ENCODE results near the gene SLC6A6. TPM values are rescaled to one million over a fixed set of nuclear protein-coding genes. Genes with fewer than 3 reads are reported as not detected.
A peak's percentile ranks its signal among the peaks of the same experiment; 100 is the strongest.

SLC6A6 gene
- polyA plus RNA-seq, 6 donors from 2014 or later: 4.7 to 9.1 (median 6.2) TPM

DNA sequence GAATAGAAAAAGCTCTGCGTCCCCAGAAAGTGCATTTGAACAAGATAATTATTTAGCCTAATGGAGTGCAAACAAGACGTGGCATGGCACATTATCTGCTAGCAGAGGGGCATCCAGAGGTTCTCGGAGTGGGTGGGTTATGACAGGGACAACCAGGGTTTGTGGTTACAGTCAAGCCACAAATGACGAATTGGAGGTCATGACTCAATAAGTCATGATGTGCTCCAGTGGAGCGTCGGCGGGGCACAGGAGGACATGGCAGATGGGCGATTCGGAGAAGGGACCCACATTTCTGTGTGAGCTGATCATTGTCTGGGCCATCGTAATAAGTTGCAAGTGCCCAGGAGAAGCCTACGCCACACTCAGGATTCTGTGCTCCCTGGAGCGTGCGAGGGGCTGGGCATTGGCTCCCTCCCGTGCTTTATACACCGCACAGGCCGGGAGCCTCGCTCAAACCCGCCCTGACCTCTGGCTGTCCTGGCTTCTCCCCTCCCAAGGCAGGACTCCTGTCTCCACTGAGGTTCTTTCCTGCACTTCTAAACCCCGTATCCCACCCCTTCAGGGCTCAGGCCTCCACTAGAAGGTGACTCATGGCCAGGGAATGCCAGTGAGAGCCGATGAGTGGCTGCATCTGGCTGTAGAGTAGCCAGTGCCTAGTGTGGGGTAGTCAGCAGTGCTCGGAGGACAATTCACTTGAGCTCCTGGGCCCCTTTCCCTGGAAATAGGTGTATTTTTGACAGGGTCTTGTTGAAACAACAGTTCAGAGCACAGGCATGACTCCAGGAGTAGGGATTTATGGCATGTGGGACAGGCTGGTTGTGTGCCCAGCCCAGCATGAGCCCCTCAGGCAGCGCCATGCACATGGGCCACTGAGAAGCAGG is 70.3 kb downstream of the SLC6A6 start:
- DNase-seq: no peak

DNA sequence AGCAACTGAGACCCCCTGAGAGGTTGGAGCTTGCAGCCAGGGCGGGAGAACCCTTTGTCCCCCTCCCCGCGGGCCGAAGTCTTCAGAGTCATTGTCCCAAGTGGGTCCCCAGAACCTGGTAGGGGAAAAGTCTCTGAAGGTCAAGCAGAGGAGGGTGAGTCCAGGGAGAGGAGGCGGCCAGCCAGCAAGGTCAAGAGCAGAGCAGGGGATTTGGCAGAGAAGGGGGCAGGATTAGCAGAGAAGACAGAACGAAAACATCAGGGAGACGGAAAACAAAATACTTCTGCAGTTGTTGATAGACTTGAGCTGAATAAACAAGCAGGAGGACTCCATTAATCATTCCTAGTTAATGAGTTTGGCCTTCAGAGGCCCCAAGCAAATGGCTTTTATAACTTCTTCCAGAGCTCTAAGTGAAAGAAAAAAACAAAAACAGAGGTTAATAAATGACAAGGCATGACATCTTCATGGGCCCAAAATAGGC is 71.0 kb downstream of the SLC6A6 start:
- no peak overlapping the region for H3K4me3 Mint-ChIP-seq
- H3K4me1 Mint-ChIP-seq: no peaks in the 10 kb centered on the region
- peaks cover 11 to 30% of the 10 kb centered on the region in 2 donors for H3K36me3 Mint-ChIP-seq
- H3K27me3 Mint-ChIP-seq: no peaks in the 10 kb centered on the region
- H3K9me3 Mint-ChIP-seq: no peaks in the 10 kb centered on the region
- DNase-seq: no peak
- no peak for ATAC-seq (ENCODE audit: low read depth in 2 of 2)
- peak overlapping the region in 1 of 6 donors; percentile 78 for H3K27ac Mint-ChIP-seq

More for the DNA sequence above, 70.3 kb downstream of the SLC6A6 start:
- H3K4me1 Mint-ChIP-seq: peaks cover 0 to 4% (median 0%) of the 10 kb centered on the region in 3 donors
- H3K27ac Mint-ChIP-seq: peak overlapping the region in 1 of 6 donors; percentile 60
- no peaks in the 10 kb centered on the region for H3K9me3 Mint-ChIP-seq
- H3K36me3 Mint-ChIP-seq: peaks cover 4 to 22% of the 10 kb centered on the region in 2 donors
- no peaks in the 10 kb centered on the region for H3K27me3 Mint-ChIP-seq
- ATAC-seq (ENCODE audit: low read depth in 2 of 2): no peak
- H3K4me3 Mint-ChIP-seq: no peak overlapping the region

DNA sequence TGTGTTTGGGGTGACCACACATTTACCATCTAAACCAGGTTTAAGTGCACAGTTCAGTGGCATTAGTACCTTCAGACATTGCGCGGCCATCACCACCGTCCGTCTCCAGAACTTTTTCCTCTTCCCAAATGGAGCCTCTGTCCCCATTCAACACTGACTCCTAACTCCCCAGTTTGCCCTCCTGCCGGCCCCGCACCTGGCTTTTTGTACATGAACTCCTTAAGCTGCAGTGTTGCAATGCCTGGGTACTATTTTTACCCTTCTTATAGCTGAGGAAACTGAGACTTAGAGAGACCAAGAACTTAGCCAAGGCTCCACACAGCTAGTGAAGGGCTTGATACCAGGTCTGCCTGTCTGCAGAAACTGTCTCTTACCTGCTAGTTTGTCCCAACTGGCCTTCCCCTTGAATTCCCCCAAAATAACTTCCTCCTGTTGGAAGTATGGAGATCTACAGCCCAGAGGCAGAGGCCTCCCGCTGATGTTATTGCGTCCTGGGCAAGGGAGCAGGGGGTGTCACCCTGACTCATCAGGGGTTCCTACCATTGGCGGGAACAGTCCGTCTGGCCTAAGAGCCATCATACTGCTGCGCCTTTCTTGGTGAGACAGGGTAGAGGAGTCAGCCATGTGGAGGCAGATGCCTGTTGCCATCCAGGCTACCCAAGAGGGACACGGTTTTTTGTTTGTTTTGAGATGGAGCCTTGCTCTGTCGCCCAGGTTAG is 72.1 kb downstream of the SLC6A6 start:
- Mint-ChIP-seq H3K27ac (peak overlapping the region in 1 of 6 donors; percentile 51), H3K4me3 (no peak overlapping the region), H3K9me3 (no peaks in the 10 kb centered on the region), H3K4me1 (no peaks in the 10 kb centered on the region), H3K36me3 (peaks cover 12 to 40% of the 10 kb centered on the region in 2 donors), H3K27me3 (no peaks in the 10 kb centered on the region)
- DNase-seq (no peak), ATAC-seq (ENCODE audit: low read depth in 2 of 2) (no peak)

DNA sequence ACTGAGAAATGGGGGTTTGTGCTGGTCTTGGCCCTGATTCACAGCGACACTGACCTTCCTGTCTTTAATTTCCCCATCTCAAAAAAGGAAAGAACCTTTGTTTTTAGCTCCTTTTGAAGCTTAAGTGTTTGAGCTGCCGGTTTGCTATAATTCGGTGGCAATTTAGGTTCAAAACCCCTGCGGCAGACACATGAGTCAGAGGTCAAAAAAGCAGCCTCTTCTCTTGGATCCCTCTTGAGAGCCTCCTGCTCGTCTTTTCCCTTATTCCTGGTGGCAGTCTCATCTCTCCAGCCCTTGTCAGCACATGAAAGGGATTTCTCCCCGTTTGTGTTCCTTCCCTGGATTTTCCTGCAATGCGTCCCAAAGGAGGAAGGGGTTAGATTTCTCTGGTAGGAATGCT is 73.2 kb downstream of the SLC6A6 start:
- no peaks in the 10 kb centered on the region for H3K9me3 Mint-ChIP-seq
- ATAC-seq (ENCODE audit: low read depth in 2 of 2): no peak
- H3K27me3 Mint-ChIP-seq: no peaks in the 10 kb centered on the region
- peaks cover 12 to 40% of the 10 kb centered on the region in 2 donors for H3K36me3 Mint-ChIP-seq
- H3K4me1 Mint-ChIP-seq: no peaks in the 10 kb centered on the region
- H3K27ac Mint-ChIP-seq: peak overlapping the region in 1 of 6 donors; percentile 14
- H3K4me3 Mint-ChIP-seq: no peak overlapping the region
- DNase-seq: no peak

DNA sequence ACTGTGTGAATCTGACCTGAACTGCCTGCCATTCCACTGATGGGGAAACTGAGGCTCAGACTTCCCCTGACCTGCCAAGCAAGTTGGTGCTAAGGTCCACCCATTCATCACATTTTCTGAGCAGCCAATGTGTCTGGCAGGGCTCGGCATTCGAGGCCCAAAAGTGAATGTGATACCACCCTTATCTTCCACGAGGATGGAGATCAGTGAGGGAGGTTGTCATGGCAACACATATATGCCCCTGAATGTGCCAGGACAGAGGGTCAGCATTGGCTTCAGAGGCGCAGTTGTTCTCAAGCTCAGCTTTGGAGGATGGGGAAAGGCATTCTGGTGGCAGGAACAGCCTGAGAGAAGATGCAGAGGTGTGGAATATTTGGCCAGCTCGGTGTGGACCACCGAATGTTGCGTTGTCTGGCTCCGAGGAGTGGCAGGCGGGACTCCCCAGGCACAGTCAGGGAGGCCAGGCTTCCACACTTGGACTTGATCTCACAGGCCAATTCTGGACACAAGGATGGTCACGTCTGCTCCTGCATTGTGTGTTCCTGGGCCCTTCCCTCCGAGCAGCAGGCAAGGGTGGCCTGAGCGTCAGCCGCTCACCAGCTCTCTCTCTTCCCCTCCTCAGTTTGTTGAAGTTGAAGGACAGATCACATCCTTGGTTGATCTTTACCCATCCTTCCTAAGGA is 74.3 kb downstream of the SLC6A6 start:
- Mint-ChIP-seq H3K36me3 (peaks cover 14 to 52% of the 10 kb centered on the region in 2 donors), H3K9me3 (no peaks in the 10 kb centered on the region), H3K27ac (peak overlapping the region in 1 of 6 donors; percentile 33), H3K27me3 (no peaks in the 10 kb centered on the region), H3K4me3 (no peak overlapping the region), H3K4me1 (peaks cover 0 to 4% (median 0%) of the 10 kb centered on the region in 3 donors)
- no peak for DNase-seq
- ATAC-seq (ENCODE audit: low read depth in 2 of 2): no peak

DNA sequence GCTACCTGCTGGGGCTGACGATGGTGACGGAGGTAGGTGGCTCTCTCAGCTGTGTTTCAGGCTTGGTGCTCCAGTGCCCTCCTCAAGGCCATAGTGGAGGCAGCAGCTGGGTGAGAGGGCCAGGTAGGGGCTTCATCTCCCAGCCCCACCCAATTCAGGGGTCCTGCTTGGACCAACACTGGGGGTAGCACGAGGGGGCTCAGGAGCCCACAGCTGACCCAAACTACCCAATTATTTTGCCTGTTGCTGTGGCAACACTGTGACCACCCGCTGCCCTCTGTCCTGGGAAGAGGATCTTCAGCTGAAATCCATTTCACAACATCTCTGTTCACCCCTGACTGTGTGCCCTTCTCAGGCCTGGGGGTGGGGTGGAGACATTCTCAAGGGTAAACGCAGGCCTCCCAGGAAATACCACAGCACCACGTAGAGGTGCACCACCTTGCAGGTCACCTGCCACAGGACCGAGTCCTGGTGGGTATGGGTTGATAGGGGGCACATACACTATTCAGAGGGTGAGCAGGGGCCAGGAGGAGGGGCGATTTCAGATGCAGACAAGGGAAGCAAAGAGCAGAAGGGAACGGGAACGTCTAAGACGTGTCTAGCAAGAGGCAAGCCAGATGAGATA is 75.0 kb downstream of the SLC6A6 start:
- Mint-ChIP-seq H3K4me1 (peaks cover 0 to 4% (median 0%) of the 10 kb centered on the region in 3 donors), H3K36me3 (peaks cover 16 to 52% of the 10 kb centered on the region in 2 donors), H3K27me3 (no peaks in the 10 kb centered on the region), H3K9me3 (no peaks in the 10 kb centered on the region), H3K4me3 (no peak overlapping the region), H3K27ac (peak overlapping the region in 1 of 6 donors; percentile 33)
- DNase-seq: no peak
- ATAC-seq (ENCODE audit: low read depth in 2 of 2): no peak

DNA sequence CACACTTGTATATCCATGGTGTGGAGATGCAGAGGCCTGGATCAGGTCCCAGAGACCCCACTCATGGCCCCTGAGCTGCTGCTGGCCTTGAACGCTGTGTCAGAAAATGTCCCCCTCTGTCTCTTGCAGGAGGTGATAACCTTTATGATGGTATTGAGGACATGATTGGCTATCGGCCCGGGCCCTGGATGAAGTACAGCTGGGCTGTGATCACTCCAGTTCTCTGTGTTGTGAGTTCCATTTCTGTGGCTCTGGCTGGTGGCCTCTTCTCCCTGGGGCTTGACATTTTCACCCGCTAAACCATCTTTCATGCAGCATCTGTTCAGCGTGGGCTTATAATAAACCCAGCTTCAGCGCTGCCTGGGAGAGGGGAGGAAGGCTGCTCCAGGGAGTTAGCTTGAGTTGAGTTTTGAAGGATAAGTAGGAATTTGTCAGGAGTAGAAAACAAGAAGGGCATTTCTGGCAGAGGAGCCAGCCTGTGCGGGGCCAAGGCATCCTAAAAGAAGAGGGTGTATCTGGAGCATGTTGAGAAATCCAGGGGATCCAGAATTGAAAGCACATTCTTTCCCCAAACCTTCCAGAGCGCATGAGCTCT is 76.6 kb downstream of the SLC6A6 start:
- Mint-ChIP-seq H3K36me3 (peaks cover 19 to 48% of the 10 kb centered on the region in 2 donors), H3K9me3 (no peaks in the 10 kb centered on the region), H3K4me1 (peaks cover 0 to 4% (median 0%) of the 10 kb centered on the region in 3 donors), H3K4me3 (no peak overlapping the region), H3K27me3 (no peaks in the 10 kb centered on the region), H3K27ac (no peak overlapping the region)
- DNase-seq (no peak), ATAC-seq (ENCODE audit: low read depth in 2 of 2) (no peak)

DNA sequence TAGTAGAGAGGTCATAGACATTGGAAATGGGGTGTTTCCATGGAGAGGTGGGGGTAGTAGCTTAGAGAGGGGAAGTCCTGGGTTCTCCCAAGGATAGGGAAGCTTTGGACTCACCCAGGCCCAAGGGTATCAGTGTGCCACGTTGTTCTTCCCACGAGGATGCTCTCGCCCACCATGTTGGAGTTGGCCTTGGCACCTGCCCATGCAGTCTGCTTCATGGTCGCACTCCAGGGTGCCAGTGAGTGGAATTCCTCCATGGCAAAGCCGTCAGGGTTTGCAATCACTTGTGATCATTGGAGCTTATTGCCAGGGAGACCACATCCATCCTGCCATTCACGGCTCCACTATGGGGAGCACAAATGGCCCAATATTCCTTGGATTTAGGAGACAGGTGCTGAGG is 77.2 kb downstream of the SLC6A6 start:
- peak overlapping the region in 1 of 6 donors; percentile 42 for H3K27ac Mint-ChIP-seq
- H3K36me3 Mint-ChIP-seq: peaks cover 25 to 54% of the 10 kb centered on the region in 2 donors
- no peak overlapping the region for H3K4me3 Mint-ChIP-seq
- H3K27me3 Mint-ChIP-seq: no peaks in the 10 kb centered on the region
- peaks cover 0 to 4% (median 0%) of the 10 kb centered on the region in 3 donors for H3K4me1 Mint-ChIP-seq
- no peaks in the 10 kb centered on the region for H3K9me3 Mint-ChIP-seq
- ATAC-seq (ENCODE audit: low read depth in 2 of 2) (no peak), DNase-seq (no peak)

DNA sequence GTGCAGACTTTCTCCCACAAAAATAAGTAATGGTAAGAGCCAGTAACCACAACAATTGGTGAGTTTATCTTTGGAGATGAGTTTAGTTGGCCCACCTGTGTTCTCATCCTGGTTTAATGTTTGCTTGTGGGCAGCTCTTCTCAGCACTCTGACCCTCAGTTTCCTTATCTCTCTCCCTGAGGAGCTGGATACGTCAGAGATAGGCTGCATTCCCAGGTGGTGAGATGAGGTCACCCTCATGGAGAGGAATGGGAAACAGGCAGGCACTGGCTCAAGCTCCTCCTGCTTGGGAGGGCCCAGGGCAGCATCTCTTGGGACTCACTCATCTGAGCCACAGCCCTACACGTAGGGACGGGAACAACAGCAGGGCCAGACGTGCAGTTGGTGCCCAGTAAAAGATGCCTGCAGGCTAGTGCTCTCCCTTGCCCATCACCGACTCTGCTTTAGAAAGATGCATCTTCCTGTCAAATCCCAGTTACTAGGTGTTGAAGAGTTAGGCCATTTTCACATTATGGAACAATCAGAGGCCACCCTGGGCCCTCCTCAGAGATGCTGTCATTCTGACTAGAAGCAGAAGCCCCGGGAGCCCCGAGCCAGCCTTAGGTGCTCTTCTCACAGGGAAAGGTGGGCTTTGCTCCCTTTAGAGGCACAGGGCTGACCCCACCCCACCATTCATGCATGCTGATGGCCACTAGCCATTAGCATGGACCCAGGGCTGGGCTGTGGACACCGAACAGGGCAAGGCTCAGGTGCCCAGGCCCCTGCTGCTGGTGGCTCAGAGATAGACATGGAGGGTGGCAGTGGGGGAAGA is 78.0 kb downstream of the SLC6A6 start:
- Mint-ChIP-seq H3K36me3 (peaks cover 25 to 62% of the 10 kb centered on the region in 2 donors), H3K4me1 (peaks cover 0 to 4% (median 0%) of the 10 kb centered on the region in 3 donors), H3K9me3 (no peaks in the 10 kb centered on the region), H3K27ac (peak overlapping the region in 2 of 6 donors; percentile 67 to 68), H3K27me3 (no peaks in the 10 kb centered on the region), H3K4me3 (no peak overlapping the region)
- DNase-seq: no peak
- no peak for ATAC-seq (ENCODE audit: low read depth in 2 of 2)

DNA sequence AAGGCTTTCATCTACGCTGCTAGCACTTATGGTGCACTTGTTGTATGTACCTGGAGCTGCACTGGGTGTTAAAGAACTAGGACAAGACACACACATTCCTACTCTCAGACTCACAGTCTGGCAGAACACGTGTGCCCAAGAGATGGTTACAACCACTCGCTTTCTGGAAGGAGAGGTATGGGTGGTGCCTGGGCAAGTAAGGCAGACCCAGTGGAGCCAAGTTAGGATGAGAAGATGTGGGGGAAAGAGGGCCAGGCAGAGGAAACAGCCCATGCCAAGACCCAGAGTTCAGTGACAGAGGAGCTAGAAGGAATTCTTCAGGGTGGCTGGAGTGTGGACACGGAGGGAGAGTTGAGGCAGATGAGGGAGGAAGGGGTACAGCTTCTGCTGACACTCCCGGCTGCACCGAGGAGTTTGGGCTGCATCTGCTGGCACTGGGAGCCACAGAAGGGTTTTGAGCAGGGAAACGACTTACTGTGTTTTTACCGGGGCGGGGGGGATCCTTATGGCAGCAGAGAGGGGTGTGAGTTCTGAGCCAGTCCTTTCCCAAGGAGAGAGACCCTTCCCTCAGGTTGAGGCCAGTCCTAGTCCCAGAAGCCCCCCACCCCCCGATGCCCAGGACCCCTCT is 78.7 kb downstream of the SLC6A6 start:
- Mint-ChIP-seq H3K9me3 (no peaks in the 10 kb centered on the region), H3K36me3 (peaks cover 25 to 66% of the 10 kb centered on the region in 2 donors), H3K27ac (peak overlapping the region in 2 of 6 donors; percentile 68 to 92), H3K4me1 (peaks cover 0 to 4% (median 0%) of the 10 kb centered on the region in 3 donors), H3K27me3 (no peaks in the 10 kb centered on the region), H3K4me3 (no peak overlapping the region)
- DNase-seq (no peak), ATAC-seq (ENCODE audit: low read depth in 2 of 2) (no peak)

DNA sequence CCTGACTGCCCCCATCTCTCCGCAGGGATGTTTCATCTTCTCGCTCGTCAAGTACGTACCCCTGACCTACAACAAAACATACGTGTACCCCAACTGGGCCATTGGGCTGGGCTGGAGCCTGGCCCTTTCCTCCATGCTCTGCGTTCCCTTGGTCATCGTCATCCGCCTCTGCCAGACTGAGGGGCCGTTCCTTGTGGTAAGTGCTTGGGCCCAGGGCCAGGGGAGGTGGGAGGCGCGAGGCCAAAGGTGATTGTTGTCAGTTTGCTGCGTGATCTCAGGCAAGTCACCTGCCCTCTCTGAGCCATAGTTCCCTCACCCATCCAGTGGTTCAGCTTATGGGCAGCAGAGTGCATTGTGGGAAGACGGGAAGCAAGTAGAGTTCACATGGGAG is 79.2 kb downstream of the SLC6A6 start:
- ATAC-seq (ENCODE audit: low read depth in 2 of 2) (no peak), DNase-seq (no peak)
- Mint-ChIP-seq H3K36me3 (peaks cover 26 to 66% of the 10 kb centered on the region in 2 donors), H3K27me3 (no peaks in the 10 kb centered on the region), H3K27ac (peak overlapping the region in 1 of 6 donors; percentile 82), H3K4me3 (no peak overlapping the region), H3K9me3 (no peaks in the 10 kb centered on the region), H3K4me1 (peaks cover 0 to 4% (median 0%) of the 10 kb centered on the region in 3 donors)

Data from naive B cell (primary cell).